ENCODE results near the gene YPEL1. TPM values are rescaled to one million over a fixed set of nuclear protein-coding genes. Genes with fewer than 3 reads are reported as not detected.

The YPEL1 gene
- total RNA-seq, 1 experiment from 2014 or later = 3.1 TPM

DNA sequence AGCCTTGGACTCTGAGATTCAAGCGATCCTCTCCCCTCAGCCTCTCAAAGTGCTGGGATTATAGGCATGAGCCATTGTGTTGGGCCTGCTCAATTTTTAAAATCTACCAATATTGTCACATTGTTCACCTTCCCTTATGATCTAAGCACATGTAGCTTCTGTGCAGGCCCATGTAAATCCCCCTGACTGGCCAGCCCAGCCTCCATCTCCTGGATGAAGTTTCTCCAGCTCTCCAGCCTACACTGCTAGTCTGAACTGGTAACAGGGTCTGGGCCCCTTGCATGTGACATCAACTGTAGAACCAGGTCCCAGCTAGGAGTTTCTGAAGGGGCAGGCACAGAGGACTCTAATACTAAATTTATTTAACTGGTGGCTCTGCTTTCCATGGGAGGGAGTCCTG lies 32.8 kb upstream of the YPEL1 start:
- intact Hi-C loops (cut with micrococcal nuclease) = no loop called here
- H3K4me3 ChIP-seq (replicated peaks in 1 of 2; ENCODE audit: low read depth in 1 of 2, low read length in 2 of 2) = no peak overlapping the region
- ChIA-PET CTCF (no interaction called here), POLR2A (no interaction called here), RAD21 (ENCODE audit: low non-redundant PET in 1 of 2, low total read pairs in 2 of 2, uncharacterized antibody in 2 of 2, unreplicated experiment in 2 of 2) (no interaction called here)
- DNase-seq (ENCODE audit: low read depth, low spot score) = no peak
- H3K79me2 ChIP-seq (ENCODE audit: insufficient read depth, low read length) = no peaks in the 10 kb centered on the region; the same call in 1 of the 2 replicates
- H4K20me1 ChIP-seq (ENCODE audit: insufficient read depth) = no peaks in the 10 kb centered on the region
- H3K4me1 ChIP-seq (ENCODE audit: control insufficient read depth in 1 of 2, insufficient read depth in 2 of 2, low read length in 2 of 2) = no peaks in the 10 kb centered on the region
- H3K9me3 ChIP-seq (ENCODE audit: control insufficient read depth in 1 of 2, insufficient read depth in 1 of 2, low read depth in 1 of 2, low read length in 2 of 2) = no peaks in the 10 kb centered on the region
- TF ChIP-seq JUND (IDR thresholded peaks at IDR 0.05) = no peak
- no peak for TF ChIP-seq CBX3 (IDR thresholded peaks at IDR 0.05; ENCODE audit: low read depth)
- TF ChIP-seq ELF1 (IDR thresholded peaks at IDR 0.05; ENCODE audit: borderline replicate concordance, low read depth) = no peak
- no peak for TF ChIP-seq YY1 (IDR thresholded peaks at IDR 0.05; ENCODE audit: extremely low read depth, insufficient replicate concordance, low read depth, low read length)
- TF ChIP-seq CEBPB (IDR thresholded peaks at IDR 0.05; ENCODE audit: low read depth) = no peak
- no peak for TF ChIP-seq ZFX (IDR thresholded peaks at IDR 0.05)
- TF ChIP-seq SP1 (IDR thresholded peaks at IDR 0.05; ENCODE audit: low read depth) = no peak
- peaks cover 42 to 50% of the 10 kb centered on the region in 2 experiments; a peak in 3 of 4 replicates for H3K36me3 ChIP-seq (ENCODE audit: control insufficient read depth in 1 of 2, insufficient read depth in 2 of 2, low read length in 2 of 2)
- no peak for ATAC-seq
- H3K9ac ChIP-seq (ENCODE audit: low read length) = no peak overlapping the region
- no TSS peak for BruUV-seq (replicated peaks)
- H3K4me2 ChIP-seq (ENCODE audit: low read length) = no peak overlapping the region
- H3K27ac ChIP-seq (ENCODE audit: low read depth, low read length) = no peak overlapping the region
- H3K27me3 ChIP-seq (ENCODE audit: insufficient read depth, low read length) = no peaks in the 10 kb centered on the region
- H3K9me2 ChIP-seq (ENCODE audit: insufficient read depth) = no peaks in the 10 kb centered on the region
- H2AFZ ChIP-seq (ENCODE audit: low read depth, low read length, poor library complexity, severe bottlenecking) = no peak overlapping the region

GRCh38 chr22:21766691-21767462 lies 31.3 kb upstream of the YPEL1 start:
- no peak overlapping the region for H3K4me3 ChIP-seq (replicated peaks in 1 of 2; ENCODE audit: low read depth in 1 of 2, low read length in 2 of 2)
- no peak for ATAC-seq
- H3K9me2 ChIP-seq (ENCODE audit: insufficient read depth) = no peaks in the 10 kb centered on the region
- H3K4me2 ChIP-seq (ENCODE audit: low read length) = no peak overlapping the region
- no TSS peak for BruUV-seq (replicated peaks)
- no peaks in the 10 kb centered on the region for H3K9me3 ChIP-seq (ENCODE audit: control insufficient read depth in 1 of 2, insufficient read depth in 1 of 2, low read depth in 1 of 2, low read length in 2 of 2)
- intact Hi-C loops (cut with micrococcal nuclease) = no loop called here
- H2AFZ ChIP-seq (ENCODE audit: low read depth, low read length, poor library complexity, severe bottlenecking) = no peak overlapping the region
- H3K27ac ChIP-seq (ENCODE audit: low read depth, low read length) = no peak overlapping the region
- H3K9ac ChIP-seq (ENCODE audit: low read length) = no peak overlapping the region
- H3K79me2 ChIP-seq (ENCODE audit: insufficient read depth, low read length) = no peaks in the 10 kb centered on the region; the same call in 1 of the 2 replicates
- no peaks in the 10 kb centered on the region for H3K27me3 ChIP-seq (ENCODE audit: insufficient read depth, low read length)
- no peaks in the 10 kb centered on the region for H3K4me1 ChIP-seq (ENCODE audit: control insufficient read depth in 1 of 2, insufficient read depth in 2 of 2, low read length in 2 of 2)
- ChIA-PET CTCF (no interaction called here), POLR2A (no interaction called here), RAD21 (ENCODE audit: low non-redundant PET in 1 of 2, low total read pairs in 2 of 2, uncharacterized antibody in 2 of 2, unreplicated experiment in 2 of 2) (no interaction called here)
- DNase-seq (ENCODE audit: low read depth, low spot score) = no peak
- no peaks in the 10 kb centered on the region for H4K20me1 ChIP-seq (ENCODE audit: insufficient read depth)
- peaks cover 47 to 54% of the 10 kb centered on the region in 2 experiments; a peak in 3 of 4 replicates for H3K36me3 ChIP-seq (ENCODE audit: control insufficient read depth in 1 of 2, insufficient read depth in 2 of 2, low read length in 2 of 2)
- TF ChIP-seq FOSL1 (IDR thresholded peaks at IDR 0.05; ENCODE audit: low read depth) = no peak
- TF ChIP-seq, protein P1, sequence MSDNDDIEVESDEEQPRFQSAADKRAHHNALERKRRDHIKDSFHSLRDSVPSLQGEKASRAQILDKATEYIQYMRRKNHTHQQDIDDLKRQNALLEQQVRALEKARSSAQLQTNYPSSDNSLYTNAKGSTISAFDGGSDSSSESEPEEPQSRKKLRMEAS (IDR thresholded peaks at IDR 0.05) = no peak
- no peak for TF ChIP-seq EGR1 (IDR thresholded peaks at IDR 0.05; ENCODE audit: low read depth)
- TF ChIP-seq RAD21 (IDR thresholded peaks at IDR 0.05; ENCODE audit: low read depth) = no peak
- no peak for TF ChIP-seq TCF7L2 (IDR thresholded peaks at IDR 0.05; ENCODE audit: borderline replicate concordance, extremely low read depth, insufficient read depth, insufficient read length)
- no peak for TF ChIP-seq POLR2AphosphoS5 (IDR thresholded peaks at IDR 0.05; ENCODE audit: low read depth, low read length)
- TF ChIP-seq EZH2phosphoT487 (IDR thresholded peaks at IDR 0.05; ENCODE audit: borderline replicate concordance) = no peak
- no peak for TF ChIP-seq CEBPB (IDR thresholded peaks at IDR 0.05; ENCODE audit: low read depth)
- TF ChIP-seq, protein P2, sequence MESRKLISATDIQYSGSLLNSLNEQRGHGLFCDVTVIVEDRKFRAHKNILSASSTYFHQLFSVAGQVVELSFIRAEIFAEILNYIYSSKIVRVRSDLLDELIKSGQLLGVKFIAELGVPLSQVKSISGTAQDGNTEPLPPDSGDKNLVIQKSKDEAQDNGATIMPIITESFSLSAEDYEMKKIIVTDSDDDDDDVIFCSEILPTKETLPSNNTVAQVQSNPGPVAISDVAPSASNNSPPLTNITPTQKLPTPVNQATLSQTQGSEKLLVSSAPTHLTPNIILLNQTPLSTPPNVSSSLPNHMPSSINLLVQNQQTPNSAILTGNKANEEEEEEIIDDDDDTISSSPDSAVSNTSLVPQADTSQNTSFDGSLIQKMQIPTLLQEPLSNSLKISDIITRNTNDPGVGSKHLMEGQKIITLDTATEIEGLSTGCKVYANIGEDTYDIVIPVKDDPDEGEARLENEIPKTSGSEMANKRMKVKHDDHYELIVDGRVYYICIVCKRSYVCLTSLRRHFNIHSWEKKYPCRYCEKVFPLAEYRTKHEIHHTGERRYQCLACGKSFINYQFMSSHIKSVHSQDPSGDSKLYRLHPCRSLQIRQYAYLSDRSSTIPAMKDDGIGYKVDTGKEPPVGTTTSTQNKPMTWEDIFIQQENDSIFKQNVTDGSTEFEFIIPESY (IDR thresholded peaks at IDR 0.05; ENCODE audit: extremely low read depth, insufficient replicate concordance, low read length) = no peak
- TF ChIP-seq YY1 (IDR thresholded peaks at IDR 0.05; ENCODE audit: extremely low read depth, insufficient replicate concordance, low read depth, low read length) = no peak
- no peak for TF ChIP-seq ELF1 (IDR thresholded peaks at IDR 0.05; ENCODE audit: borderline replicate concordance, low read depth)
- TF ChIP-seq, protein P3, sequence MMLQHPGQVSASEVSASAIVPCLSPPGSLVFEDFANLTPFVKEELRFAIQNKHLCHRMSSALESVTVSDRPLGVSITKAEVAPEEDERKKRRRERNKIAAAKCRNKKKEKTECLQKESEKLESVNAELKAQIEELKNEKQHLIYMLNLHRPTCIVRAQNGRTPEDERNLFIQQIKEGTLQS (IDR thresholded peaks at IDR 0.05) = no peak
- no peak for TF ChIP-seq EZH2 (IDR thresholded peaks at IDR 0.05)
